ENCODE results near the gene RARRES1. TPM values are rescaled to one million over a fixed set of nuclear protein-coding genes. Genes with fewer than 3 reads are reported as not detected.

The RARRES1 gene
- total RNA-seq, 1 experiment from 2014 or later, result 0.81 TPM

DNA sequence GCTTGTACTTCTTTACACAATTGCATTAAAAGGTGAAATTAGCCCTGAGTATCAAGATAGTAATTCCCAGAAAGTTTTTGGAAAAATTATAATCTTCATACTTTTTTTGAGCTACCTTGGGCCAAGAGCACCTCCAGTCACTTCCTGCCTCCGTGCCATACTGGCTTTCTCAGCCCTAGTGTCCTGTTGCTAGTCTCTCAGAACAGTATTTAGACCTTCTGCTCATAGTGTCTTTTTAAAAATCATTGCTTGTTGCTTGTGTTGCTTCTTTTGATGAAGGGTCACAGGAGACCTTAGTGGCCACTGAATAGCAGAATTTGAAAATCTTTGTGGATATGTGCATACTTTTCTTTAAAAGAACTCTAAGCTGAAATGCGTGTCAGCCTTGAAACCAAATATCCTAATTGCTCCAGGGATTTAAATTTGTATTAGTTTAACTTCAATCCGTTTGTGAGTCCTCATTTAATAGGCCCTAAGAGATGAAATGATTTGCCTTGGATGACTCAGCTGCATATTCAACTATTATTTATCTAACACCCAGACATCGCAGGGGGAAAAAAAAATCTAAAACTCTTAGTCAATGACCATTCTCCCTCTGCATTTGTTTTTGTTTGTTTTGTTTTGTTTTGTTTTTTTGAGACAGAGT is 30.7 kb downstream of the RARRES1 start:
- Histone ChIP-seq H4K91ac (ENCODE audit: insufficient read length, low read depth, low read length) (no peak overlapping the region), H2AFZ (ENCODE audit: low read length) (no peak overlapping the region), H3K23ac (ENCODE audit: insufficient read length, low read depth, low read length) (no peak overlapping the region), H3K9me3 (ENCODE audit: control insufficient read depth, low read depth, low read length) (no peaks in the 10 kb centered on the region), H2AK5ac (ENCODE audit: insufficient read length, low read length) (no peak overlapping the region), H3K23me2 (ENCODE audit: insufficient read length, low read depth, low read length, poor library complexity, severe bottlenecking) (no peaks in the 10 kb centered on the region), H3K79me1 (ENCODE audit: insufficient read depth, low read depth, low read length, poor library complexity, severe bottlenecking) (no peaks in the 10 kb centered on the region), H3T11ph (ENCODE audit: low read length) (no peak overlapping the region), H3K4me1 (ENCODE audit: insufficient read depth, low read length) (no peaks in the 10 kb centered on the region), H4K8ac (replicated peaks; ENCODE audit: insufficient read length, low read depth, low read length) (no peak overlapping the region), H2BK120ac (ENCODE audit: low read depth, low read length, poor library complexity, severe bottlenecking) (no peak overlapping the region), H4K20me1 (ENCODE audit: control insufficient read depth, insufficient read depth, insufficient read length) (no peaks in the 10 kb centered on the region), H3K9ac (ENCODE audit: extremely low read depth, insufficient read length, low read length) (no peak overlapping the region), H3K18ac (ENCODE audit: insufficient read length, low read depth, low read length) (no peak overlapping the region), H2BK12ac (ENCODE audit: insufficient read length, low read depth, low read length) (no peak overlapping the region), H3K56ac (ENCODE audit: insufficient read length, low read depth, low read length) (no peak overlapping the region), H2BK20ac (ENCODE audit: low read depth, low read length, poor library complexity, severe bottlenecking) (no peak overlapping the region), H2BK5ac (ENCODE audit: insufficient read length, low read length) (no peak overlapping the region), H3K27me3 (ENCODE audit: insufficient read depth, low read length) (no peaks in the 10 kb centered on the region), H3K14ac (ENCODE audit: insufficient read depth, low read length) (no peak overlapping the region), H2BK15ac (ENCODE audit: low read depth, low read length) (no peak overlapping the region), H4K5ac (ENCODE audit: insufficient read length, low read depth, low read length) (no peak overlapping the region), H3K27ac (ENCODE audit: insufficient read length, low read depth, low read length) (no peak overlapping the region), H3K79me2 (ENCODE audit: insufficient read depth, low read length) (no peaks in the 10 kb centered on the region), H3K4me2 (ENCODE audit: insufficient read depth, insufficient read length, low read length) (no peak overlapping the region), H3K4ac (ENCODE audit: low read depth, low read length) (no peak overlapping the region)
- Mint-ChIP-seq H3K4me3 (no peak overlapping the region), H3K9me3 (no peaks in the 10 kb centered on the region), H3K27me3 (ENCODE audit: low read depth) (no peaks in the 10 kb centered on the region), H3K4me1 (no peaks in the 10 kb centered on the region), H3K27ac (no peak overlapping the region; a peak in 1 of 7 replicates), H3K36me3 (ENCODE audit: insufficient read depth in 1 of 3, low read depth in 3 of 3) (peaks cover 0 to 2% (median 2%) of the 10 kb centered on the region in 3 experiments; a peak in 1 of 7 replicates)
- DNase-seq, result no peak
- TF ChIP-seq, protein P1, sequence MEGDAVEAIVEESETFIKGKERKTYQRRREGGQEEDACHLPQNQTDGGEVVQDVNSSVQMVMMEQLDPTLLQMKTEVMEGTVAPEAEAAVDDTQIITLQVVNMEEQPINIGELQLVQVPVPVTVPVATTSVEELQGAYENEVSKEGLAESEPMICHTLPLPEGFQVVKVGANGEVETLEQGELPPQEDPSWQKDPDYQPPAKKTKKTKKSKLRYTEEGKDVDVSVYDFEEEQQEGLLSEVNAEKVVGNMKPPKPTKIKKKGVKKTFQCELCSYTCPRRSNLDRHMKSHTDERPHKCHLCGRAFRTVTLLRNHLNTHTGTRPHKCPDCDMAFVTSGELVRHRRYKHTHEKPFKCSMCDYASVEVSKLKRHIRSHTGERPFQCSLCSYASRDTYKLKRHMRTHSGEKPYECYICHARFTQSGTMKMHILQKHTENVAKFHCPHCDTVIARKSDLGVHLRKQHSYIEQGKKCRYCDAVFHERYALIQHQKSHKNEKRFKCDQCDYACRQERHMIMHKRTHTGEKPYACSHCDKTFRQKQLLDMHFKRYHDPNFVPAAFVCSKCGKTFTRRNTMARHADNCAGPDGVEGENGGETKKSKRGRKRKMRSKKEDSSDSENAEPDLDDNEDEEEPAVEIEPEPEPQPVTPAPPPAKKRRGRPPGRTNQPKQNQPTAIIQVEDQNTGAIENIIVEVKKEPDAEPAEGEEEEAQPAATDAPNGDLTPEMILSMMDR (conservative IDR thresholded peaks at IDR 0.05), result no peak
- WGBS (ENCODE audit: extremely low coverage, insufficient read length, low lambda C conversion rate), result no CpG with 5 or more reads among the region's 4 CpGs

Data from H9 (cell line).